AG09319 (cell line): ENCODE measurements around the gene KLK8.

Experiments
- DNase-seq: peaks from one replicate; pipeline ENCODE4 v3.0.0-alpha.2; 2010; ENCODE audit warnings: low read depth; ENCODE audit errors: extremely low read depth
- CTCF ChIP-seq: IDR thresholded peaks from 2 replicates; pipeline ENCODE4 v1.5.1; 2011; ENCODE audit warnings: low read depth, mild to moderate bottlenecking, inconsistent platforms, low read length, moderate library complexity

Gene KLK8

GRCh38 chr19:51001515-51001914 lies at the start of gene KLK8:
KLK8 (minus strand) TSS chr19:51001604; CDS start chr19:51001167, 437 bp downstream.
- no peak for DNase-seq
- no peak for TF ChIP-seq CTCF

- no peak for DNase-seq
These were observed 45.6 kb upstream of the KLK8 start for GRCh38 chr19:51047031-51047335.

GRCh38 chr19:51044327-51044726 lies 42.9 kb upstream of the KLK8 start:
- no peak for TF ChIP-seq CTCF
- DNase-seq, result no peak

More at GRCh38 chr19:51047031-51047335, 45.6 kb upstream of the KLK8 start:
- TF ChIP-seq CTCF, result no peak

GRCh38 chr19:51043497-51043896 lies 42.1 kb upstream of the KLK8 start:
- no peak for DNase-seq
- TF ChIP-seq CTCF, result no peak

- TF ChIP-seq CTCF, result no peak
- no peak for DNase-seq
These were observed 38.7 kb upstream of the KLK8 start for GRCh38 chr19:51040151-51040550.

GRCh38 chr19:51036519-51036918 lies 35.1 kb upstream of the KLK8 start:
- no peak for DNase-seq
- TF ChIP-seq CTCF, result no peak

GRCh38 chr19:51034704-51035103 lies 33.3 kb upstream of the KLK8 start, which contains the start of gene KLK12:
KLK12 (minus strand) TSS chr19:51035002; CDS start chr19:51034621, 381 bp downstream.
- no peak for DNase-seq
- no peak for TF ChIP-seq CTCF
